ENCODE results near the gene TMEM255B.
"Not testable (repeated sequence)": the region's sequence is repeated elsewhere in the genome, so short reads cannot be mapped to it uniquely, and the experiment has no call there.

Gene TMEM255B

DNA sequence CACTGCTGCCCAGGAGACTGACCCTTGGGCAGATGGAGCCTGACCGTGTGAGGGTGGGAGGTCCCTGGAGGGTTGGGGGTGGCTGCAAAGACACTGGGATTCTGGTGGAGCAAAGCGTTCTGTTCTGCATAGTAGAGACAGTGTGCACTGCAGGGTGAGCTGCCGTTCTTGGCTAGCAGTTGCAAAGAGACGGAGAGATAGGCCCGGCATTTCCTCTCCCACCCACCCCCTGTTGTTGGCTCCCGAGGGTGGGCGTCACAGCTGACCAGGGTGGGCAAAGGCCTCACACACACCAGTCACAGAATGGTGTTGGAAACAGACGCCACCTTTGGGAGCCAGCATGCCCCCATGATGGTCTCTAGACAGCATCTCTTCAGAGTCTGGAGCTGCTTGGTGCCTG is 11.4 kb downstream of the TMEM255B start:
- no peak for DNase-seq

DNA sequence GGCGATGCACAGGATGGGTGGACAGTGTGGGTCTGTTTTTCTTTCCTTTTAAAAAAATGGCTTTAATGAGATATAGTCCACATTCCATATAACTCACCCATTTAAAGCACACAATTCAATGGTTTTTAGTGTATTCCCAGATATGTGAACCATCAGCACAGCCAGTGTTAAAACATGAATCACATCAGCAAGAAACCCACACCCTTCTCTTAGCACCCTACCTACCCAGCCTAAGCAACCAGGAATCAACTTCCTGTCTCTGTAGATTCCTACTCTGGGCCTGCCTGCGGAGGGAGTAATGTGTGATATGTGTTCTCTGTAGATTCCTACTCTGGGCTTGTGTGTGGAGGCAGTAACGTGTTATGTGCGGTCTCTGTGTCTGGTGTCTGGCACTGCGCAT is 11.9 kb downstream of the TMEM255B start:
- no peak for DNase-seq

DNA sequence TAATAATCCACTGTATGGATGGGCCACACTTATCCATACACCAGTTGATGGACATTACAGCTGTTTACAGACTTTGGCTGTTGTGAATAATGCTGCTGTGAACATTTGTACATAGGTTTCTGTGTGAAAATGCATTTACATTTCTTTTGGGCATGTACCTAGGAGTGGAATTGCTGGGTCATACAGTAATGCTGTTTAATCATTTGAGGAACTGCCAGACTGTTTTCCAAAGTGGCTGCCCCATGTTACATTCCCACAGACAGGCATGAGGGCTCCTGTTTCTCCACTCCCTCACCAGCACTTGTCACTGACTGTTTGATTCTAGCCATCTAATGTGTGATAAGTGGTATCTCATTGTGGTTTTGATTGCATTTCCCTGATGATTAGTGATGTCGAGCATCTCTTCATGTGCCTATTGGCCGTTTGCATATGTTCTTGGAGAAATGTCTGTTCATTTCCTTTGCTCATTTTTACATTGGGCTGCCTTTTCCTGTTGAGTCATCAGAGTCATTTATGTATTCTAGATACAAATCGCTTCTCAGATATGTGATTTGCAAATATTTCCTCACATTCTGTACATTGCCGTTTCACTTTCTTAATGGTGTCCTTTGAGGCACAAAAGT is 12.8 kb downstream of the TMEM255B start:
- DNase-seq = no peak

DNA sequence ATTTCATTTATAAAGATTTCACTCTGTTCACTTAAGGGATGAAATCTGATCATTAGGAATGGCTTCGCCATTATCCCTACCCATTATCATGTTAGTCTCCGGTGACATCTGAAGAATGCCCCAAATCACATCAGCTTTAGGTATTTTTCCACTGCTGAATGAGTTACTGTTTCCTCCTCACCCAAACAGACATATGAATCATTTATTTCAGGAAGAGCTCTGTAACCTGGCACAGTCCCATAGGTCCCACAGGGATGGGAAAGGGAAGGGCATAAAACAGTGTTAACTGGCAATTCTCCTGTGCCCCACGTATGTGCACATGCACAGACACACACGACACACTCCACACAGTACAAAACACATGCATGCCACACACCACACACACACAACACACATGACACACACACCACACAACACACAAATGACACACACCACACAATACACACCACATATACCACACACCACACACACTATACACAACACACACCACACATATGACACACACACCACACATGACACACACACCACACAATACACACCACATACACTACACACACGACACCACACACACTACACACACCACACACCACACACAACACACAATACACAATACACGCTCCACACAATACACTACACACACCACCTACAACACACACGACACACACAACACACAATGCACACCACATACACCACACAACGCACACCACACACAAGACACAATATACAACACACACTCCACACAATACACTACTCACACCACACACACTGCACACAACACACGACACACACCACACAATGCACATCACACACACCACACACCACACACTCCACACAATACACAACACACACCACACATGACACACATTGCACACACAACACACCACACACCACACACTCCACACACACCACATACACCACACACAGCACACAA is 15.4 kb downstream of the TMEM255B start:
- DNase-seq = no peak

DNA sequence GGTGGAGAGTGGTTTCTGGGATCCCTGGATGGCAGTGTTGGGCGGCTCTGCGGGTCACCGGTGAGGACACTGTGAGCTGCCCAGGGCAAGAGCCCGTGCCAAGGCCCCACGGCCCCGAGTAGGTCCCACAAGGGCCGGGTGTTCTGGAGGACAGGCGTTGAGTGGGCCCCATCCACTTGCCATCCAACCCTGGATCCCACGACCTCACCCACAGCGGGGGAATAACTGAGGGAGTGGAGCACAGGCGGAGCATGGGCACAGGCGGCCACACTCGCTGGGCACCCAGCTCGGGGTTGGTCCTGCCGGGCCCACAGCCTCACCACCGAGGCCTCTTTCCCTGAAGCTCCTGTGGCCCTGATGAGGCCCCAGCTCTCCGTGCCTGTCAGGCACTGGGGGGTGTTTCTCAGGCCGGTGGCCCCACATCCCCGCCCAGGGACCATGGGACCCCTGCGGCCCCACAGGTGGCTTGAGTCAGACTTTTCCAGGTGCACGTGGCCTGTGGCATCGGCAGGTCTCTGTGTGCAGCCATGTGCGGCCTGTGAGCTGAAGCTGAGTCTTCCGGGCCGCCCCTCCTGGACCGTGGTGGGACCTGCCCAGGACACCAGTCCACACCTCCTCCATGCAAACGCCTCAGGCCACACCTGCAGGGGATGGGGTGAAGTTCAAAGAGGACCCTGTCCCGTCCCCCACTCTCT is 16.6 kb downstream of the TMEM255B start:
- DNase-seq = no peak

DNA sequence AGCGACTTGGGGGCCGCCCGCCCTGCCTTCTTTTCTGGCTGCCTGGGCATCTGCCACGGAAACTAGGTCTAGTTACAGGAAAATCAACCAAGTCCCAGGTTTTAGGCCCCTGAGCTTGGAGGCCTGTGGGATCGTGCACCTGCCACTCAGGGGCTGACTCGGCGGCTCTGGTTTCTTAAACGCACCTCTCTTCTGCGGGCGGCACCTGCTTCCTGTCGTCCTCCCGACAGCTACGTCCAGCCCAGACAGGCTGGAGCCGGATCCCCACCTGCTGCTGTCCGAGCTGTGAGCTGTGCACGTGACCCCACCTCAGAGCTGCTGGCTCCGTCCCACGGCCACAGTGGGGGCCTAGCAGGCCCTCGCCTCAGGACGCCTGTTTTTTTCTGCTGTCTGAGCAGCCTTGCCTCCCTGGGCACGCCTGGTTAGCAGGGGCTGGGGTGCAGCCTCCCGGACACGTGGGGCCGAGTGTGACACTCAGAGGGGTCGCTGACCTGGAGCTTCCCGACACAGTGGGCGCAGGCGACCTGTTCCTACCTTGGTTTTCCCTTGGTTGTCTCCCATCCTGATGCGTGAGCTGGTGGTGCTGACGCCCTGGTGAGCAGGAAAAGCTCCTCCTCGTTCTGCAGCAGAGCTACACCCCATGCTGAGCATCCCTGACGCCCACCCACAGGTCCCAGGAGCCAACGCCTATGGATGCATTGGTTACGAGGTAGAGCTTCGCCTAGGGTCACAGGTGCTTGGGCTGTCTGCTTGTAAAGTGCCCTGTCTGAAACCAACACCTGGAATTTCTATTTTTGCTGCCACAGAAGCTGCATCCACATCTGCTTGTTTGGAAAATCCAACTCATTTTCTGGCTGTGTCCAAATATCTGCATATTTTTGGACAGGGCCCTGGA is 17.5 kb downstream of the TMEM255B start:
- peak; percentile 19 for DNase-seq

DNA sequence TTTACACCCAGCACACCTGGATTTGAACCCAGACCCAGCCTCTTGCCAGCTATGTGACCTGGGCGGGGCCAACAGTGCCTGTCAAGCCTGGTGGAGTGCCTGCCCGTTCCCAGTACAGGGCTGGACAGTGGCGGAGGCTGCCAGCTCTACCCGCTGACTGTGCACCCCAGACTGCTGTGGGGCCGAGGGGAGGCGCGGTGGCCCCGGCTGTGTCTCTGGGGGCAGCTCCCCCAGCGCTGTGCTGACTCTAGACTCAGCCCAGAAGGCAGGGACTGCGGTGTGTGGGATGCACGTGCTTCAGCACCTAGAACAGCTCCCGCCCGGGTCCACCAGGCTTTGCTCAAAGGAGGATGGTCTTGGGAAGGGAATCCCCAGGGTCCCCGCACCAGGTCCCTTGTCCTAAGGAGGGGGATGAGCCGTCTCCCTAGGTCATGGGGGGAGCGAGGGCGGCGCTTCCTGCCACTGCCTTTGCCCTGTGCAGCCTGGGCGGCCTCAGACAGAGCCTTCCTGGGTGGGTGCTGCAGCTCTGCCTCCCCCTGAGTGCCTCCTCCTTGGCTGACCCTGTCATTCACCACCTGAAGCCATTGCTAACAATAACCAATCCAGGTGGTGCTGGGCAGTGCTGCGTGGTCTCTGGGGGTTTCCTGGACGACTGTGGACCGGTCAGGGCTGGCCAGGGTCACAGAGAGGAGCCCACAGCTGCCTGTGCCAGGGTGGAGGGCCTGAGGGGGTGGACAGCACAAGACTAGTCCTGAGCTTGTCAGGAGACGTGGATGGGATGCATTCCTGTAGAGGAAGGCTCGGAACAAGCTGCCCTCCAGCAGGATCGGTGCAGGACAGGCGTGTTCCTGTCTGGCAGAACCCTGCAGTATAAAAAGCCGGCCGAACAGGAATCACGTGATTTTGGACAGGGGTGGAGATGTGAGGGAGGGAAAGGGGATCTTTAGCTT is 18.6 kb downstream of the TMEM255B start:
- no peak for DNase-seq

DNA sequence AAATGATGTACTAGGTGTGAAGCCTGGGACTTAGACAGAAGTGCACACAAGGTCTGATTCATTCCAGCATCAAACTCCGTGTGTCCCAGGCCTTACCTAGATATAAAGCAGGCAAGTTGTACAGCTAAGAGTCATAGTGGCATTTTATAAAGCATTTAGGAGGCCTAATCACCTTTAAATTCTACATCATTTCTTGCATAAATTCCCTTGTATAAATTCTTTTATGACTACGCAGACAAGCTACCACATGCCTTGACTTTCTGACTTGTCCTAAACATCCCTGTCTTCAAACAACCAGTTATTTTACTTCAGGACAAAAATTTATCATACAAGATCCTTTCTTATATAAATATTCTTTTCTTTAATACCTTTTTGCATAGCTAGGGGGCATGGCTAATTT is 22.5 kb downstream of the TMEM255B start:
- no peak for DNase-seq

DNA sequence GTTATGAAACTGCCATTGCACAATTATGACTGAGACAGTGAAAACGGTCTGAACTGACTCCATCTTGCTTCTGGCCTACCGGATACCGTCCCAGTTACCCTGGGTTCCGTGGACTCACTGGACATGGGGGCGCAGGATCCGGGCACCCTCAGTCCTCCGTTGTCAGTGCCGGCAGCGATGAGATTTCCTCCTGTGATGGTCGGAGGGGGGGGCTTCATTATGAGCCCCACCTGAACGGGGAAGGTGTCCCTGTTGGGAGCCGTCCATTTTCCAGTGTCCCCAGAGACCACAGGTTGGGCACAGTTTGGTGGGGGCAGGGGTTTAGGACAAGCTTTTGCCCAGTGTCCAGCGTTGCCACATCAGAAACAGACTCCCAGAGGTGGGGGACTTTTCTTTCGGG is 23.4 kb downstream of the TMEM255B start:
- DNase-seq = no peak

DNA sequence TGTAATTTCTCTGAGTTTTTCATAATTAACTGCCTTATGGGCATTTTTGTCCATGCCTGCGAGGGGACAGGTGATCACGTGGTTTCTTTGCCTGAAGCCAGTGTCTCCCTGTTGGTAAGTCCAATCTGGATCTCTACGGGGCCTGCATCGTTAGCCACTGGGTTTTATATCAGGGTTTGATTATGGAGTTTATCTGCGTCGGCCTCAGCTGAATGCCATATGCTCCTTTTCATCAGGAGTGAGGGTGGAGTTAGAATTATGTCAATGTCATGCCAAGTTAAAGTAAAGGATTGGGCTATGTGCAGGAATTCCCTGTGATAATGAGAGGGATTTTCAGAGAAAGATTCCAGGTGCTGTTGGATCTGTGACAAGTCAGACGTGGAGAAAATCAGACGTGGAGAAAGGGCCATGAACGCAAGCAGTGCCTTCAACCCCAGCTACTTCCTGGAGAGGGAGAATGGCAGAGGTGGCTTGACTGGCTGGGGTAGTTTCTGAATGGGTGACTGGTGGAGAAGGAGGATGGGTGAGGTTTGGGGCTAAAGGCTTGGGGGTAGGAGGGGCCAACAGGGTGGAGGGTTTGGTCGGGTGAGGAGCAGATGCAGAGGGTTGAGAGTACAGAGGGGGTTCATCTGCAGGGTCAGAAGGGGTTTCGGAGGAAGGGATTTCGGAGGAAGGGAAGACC is 24.3 kb downstream of the TMEM255B start:
- DNase-seq = no peak

DNA sequence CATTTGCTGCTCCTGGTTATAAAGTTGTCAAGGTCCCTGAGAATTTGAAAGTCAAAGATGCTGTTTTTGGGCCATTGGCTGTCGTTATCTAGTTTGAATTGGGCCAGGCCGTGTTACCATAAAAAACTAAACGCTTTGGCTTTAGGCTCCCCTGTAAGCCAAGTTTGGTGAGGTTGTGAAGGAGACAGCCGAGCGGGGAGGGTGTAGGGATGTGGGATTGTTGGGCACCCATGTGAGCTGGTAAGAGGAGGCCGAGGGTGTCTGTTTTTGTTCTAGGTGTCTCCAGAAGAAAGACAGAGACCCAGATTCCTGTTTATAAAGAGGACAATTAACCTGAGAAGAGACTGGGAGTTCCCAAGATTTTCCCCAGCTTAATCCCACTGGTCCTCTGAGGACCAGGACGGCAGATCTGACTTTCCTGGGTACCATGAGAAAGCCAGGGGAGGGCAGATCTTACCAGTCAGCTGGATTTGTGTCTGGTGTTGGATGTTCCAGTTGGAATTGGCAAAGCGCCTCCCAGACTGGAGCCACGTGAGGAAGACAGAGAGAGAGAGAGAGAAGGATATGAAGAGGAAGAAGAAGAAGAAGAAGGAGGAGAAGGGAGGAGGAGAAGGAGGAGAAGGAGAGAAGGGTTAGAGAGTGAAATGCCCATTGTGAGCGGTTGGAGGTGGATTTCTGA is 25.1 kb downstream of the TMEM255B start:
- DNase-seq = no peak

DNA sequence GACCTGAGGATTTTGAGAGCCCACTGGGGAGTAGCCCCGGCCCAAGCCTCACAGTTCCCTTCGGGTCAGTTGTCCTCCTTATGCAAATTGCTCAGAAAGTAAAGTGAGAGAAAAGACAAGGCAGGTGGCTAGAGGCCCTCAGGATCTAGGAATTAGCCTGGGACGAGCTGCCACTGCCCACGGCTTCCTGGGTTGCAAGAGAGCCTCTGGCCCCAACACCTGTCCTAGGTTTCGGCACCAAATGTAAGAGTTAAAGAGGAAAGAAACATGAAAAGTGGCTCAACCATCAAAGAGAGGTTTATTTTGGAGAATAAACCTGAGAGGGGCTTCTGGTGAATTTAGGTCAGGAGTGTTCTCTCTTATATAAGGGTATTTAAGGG is 25.6 kb downstream of the TMEM255B start:
- DNase-seq = no peak

DNA sequence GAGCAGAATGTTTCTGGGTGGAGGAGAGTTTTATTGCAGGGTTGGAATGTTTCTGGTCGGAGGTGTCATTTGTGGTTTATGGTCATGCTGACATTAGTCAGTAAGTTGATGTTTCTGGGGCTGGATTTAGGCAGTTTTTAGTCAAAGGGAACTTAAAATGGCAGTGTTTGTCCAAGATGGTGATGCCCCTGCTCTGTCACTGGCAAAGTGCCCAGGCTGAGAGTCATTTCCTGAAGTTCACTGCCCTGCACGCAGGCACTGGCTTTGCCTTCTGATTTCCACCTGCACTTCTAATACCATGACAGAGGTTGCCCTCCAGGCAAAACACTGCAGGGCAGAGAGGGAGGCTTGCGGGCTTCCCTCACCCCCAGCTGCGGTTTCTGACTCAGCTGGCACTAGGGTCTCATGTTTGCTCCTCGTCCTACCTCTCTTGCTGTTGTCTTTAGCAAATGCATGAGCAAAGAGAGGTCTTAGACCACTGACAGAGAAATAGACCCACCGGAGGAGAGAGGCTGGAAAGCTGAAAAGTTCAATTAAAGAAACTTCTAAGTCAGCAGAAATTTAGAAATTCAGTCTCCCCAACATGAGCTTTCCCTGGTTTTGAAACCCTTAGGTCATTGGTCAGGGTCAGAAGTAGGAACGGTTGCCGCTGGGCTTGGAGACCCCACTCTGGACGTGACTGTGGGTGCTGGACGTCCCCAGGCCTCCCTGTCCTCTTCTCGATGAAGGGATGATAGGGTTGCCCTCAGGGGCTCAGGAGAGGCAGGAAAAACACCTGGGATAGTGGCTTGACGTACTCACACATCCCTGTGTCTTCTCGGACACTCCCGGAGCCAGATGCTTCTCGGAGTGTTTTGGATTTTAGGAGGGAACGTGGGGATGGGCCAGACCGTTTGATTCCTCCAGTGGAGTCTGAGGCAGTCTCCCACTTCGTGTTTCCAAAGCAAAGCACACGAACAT is 26.3 kb downstream of the TMEM255B start:
- DNase-seq = peak; percentile 3

DNA sequence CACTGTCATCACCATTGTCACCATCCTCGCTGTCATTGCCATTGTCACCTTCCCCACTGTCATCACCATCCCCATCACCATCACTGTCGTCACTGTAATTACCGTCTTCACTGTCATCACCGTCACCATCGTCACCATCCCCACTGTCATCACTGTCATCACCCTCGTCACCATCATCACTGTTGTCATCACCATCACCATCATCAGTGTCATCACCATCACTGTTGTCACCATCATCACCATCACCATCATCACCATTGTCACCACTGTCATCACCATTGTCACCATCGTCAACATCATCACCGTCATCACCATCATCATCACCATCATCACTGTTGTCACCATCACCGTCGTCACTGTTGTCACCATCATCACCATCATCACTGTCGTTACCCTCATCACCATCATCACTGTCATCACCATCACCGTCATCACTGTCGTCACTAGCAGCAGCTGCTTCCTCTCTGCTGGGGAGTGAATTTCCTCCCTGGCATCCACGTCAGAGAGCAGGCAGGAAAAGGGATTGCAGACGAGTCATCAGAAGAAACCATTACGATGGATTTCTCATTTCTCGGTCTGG is 27.3 kb downstream of the TMEM255B start:
- DNase-seq = no peak

DNA sequence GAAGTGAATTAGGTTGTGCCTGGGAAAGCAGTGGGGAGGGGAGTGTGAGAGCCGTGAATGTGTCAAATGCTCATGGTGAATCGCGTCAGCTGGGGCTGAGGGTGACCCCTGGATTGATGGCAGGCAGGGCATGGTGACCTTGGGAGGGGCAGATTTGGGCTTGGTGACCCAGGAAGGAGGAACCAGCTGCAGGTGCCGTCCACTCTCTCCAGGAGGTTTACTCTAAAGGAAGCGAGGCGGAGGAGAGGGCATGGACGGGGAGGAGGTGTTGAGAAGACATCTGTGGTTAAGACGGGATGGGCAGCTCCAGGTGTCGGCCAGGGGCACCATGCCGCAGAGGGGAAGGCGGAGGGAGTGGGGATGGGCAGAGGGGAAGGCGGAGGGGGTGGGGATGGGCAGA is 28.7 kb downstream of the TMEM255B start:
- DNase-seq = no peak

DNA sequence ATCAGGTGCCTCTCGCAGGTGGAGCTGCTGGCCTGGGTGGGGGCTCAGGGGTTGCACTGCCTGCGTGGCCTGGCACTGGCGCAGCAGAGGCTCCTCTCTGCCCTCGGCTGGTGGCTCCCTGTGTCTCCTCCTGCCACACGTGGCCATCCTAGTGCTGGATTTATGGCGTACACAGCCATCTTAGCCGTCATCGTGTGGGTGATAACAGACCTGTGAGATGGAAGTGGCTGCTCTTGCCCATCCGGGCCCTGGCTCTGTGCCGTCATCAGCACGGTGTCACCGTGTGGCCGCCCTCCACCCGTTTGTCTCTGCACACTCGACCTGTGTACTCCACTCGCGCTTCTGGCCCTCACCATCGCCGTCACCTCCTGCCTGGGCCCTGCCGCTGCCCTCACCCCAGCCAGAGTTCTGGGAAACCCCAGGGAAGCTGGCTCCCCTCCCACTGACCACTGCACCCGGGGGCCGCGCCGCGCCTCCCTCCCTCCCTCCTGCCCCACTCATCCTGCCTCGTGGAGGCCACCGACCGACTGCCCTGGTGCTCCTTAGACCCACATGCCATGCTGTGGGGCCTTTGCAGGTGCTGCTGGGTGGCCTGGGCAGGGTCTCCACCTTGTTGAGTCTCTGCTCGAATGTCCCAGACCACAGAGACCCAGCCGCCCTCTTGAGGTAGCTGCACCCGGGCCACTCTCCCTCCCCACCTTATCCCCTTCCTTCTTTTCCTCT is 29.5 kb downstream of the TMEM255B start:
- DNase-seq = no peak

DNA sequence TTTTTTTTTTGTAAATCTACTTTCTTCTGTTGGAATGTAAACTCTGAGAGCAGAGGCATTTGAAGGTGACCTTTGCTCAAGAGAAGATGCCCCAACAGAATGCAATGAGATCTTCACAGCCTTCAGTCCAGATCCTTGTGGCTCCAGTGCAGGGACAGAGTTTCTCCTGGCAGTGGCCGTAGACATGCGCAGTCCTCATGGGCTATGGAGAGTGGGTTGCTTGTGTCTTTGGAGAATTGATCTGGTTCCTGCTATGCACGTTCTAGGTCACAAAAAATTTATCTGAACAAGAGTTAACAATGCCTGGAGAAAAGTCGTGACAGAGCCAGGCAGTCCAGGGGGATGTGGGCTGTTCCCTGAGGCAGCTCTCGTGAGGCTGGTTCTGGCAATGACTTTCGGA is 30.1 kb downstream of the TMEM255B start:
- DNase-seq = no peak

DNA sequence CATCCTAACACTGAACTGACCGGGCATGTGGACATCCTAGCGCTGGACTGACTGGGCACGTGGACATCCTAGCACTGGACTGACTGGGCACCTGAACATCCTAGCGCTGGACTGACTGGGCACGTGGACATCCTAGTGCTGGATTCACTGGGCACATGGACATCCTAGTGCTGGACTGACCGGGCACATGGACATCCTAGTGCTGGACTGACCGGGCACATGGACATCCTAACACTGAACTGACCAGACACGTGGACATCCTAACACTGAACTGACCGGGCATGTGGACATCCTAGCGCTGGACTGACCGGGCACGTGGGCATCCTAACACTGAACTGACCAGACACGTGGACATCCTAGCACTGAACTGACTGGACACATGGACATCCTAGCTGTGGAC is 30.9 kb downstream of the TMEM255B start:
- DNase-seq = not testable (repeated sequence)
